Spinal cord (tissue), 4 donors: ENCODE data around the gene ZNF695. TPM values are rescaled to one million over a fixed set of nuclear protein-coding genes. Genes with fewer than 3 reads are reported as not detected.

ENCODE experiments used
- polyA plus RNA-seq, 2 donors: library from polyadenylated mRNA; unstranded; fragments of 120-200 nt; gene quantifications; one replicate each; pipeline ENCODE4 v1.2.1, GENCODE V29; 2013; ENCODE audit not compliant: insufficient read length in 2 of 2
- total RNA-seq, 2 donors: library from RNA; depleted of rRNA in 1 of 2; stranded (reverse); fragments of 120-200 nt in 1 of 2; fragments of >200 nt in 1 of 2; gene quantifications; one replicate each; pipeline versions ENCODE4 v1.2.3 to v1.2.4, GENCODE V29; 2013 to 2014

ZNF695 gene
- total and polyA plus RNA-seq, 4 donors: 2.6 to 3.9 (median 3.6) TPM

Other genes starting within 250 kb of the ZNF695 start
- gene AHCTF1, start 76.1 kb downstream of the ZNF695 start, total RNA-seq: 10 to 100 TPM; 28.7 to 33.4 TPM
- 10 to 100 TPM; 31.0 to 33.3 TPM for gene AHCTF1, start 76.1 kb downstream of the ZNF695 start, polyA plus RNA-seq
- gene ZNF670, start 70.8 kb upstream of the ZNF695 start, total RNA-seq: 10 to 100 TPM in 1 of 2 donors, 1 to 10 TPM in 1; 6.7 to 13.1 TPM
- 1 to 10 TPM; 5.2 to 8.0 TPM for gene ZNF670, start 70.8 kb upstream of the ZNF695 start, polyA plus RNA-seq
- 10 to 100 TPM; 11.9 to 12.4 TPM for gene ZNF669, start 96.3 kb upstream of the ZNF695 start, total RNA-seq
- 10 to 100 TPM; 11.8 to 12.8 TPM for gene ZNF669, start 96.3 kb upstream of the ZNF695 start, polyA plus RNA-seq
- 10 to 100 TPM; 58.8 to 98.7 TPM for gene ZNF124, start 164.0 kb upstream of the ZNF695 start, total RNA-seq
- gene ZNF124, start 164.0 kb upstream of the ZNF695 start, polyA plus RNA-seq: 10 to 100 TPM in 1 of 2 donors, 1 to 10 TPM in 1; 9.6 to 12.1 TPM
- gene VN1R5, start 248.0 kb upstream of the ZNF695 start, total RNA-seq: not detected
- gene VN1R5, start 248.0 kb upstream of the ZNF695 start, polyA plus RNA-seq: not detected